ENCODE results near the gene OGDH.
"Not testable (repeated sequence)": the region's sequence is repeated elsewhere in the genome, so short reads cannot be mapped to it uniquely, and the experiment has no call there.

Gene OGDH

DNA sequence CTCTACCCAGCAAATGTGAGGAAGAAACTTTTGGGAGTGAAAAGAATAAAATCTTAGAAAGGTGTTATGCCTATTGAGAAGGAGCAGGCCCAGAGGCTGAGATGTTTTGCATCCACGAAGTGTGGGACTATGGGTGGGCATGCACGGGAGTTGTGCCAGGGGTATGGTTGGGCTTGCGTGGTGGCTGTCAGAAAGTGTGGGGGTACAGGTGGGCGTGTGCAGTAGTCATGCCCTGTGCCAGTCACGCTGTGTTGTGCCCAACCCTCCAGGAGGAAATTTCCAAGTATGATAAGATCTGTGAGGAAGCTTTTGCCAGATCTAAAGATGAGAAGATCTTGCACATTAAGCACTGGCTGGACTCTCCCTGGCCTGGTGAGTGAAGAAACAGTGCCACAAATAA is 89.3 kb downstream of the OGDH start:
- H3K27ac ChIP-seq (ENCODE audit: poor library complexity, severe bottlenecking): no peak overlapping the region
- peaks cover 74% of the 10 kb centered on the region for H3K36me3 ChIP-seq (ENCODE audit: low read depth)
- ATAC-seq (ENCODE audit: low read depth) (no peak), DNase-seq (ENCODE audit: low spot score) (no peak)
- TF ChIP-seq, protein P1, sequence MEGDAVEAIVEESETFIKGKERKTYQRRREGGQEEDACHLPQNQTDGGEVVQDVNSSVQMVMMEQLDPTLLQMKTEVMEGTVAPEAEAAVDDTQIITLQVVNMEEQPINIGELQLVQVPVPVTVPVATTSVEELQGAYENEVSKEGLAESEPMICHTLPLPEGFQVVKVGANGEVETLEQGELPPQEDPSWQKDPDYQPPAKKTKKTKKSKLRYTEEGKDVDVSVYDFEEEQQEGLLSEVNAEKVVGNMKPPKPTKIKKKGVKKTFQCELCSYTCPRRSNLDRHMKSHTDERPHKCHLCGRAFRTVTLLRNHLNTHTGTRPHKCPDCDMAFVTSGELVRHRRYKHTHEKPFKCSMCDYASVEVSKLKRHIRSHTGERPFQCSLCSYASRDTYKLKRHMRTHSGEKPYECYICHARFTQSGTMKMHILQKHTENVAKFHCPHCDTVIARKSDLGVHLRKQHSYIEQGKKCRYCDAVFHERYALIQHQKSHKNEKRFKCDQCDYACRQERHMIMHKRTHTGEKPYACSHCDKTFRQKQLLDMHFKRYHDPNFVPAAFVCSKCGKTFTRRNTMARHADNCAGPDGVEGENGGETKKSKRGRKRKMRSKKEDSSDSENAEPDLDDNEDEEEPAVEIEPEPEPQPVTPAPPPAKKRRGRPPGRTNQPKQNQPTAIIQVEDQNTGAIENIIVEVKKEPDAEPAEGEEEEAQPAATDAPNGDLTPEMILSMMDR (IDR thresholded peaks at IDR 0.05; ENCODE audit: poor library complexity, severe bottlenecking): no peak
- H3K9me3 ChIP-seq (ENCODE audit: severe bottlenecking): no peaks in the 10 kb centered on the region
- no peaks in the 10 kb centered on the region for H3K27me3 ChIP-seq (ENCODE audit: insufficient read depth, poor library complexity, severe bottlenecking)
- no peak overlapping the region for H3K4me3 ChIP-seq (ENCODE audit: severe bottlenecking)
- H3K4me1 ChIP-seq (ENCODE audit: insufficient read depth, poor library complexity, severe bottlenecking): no peaks in the 10 kb centered on the region

DNA sequence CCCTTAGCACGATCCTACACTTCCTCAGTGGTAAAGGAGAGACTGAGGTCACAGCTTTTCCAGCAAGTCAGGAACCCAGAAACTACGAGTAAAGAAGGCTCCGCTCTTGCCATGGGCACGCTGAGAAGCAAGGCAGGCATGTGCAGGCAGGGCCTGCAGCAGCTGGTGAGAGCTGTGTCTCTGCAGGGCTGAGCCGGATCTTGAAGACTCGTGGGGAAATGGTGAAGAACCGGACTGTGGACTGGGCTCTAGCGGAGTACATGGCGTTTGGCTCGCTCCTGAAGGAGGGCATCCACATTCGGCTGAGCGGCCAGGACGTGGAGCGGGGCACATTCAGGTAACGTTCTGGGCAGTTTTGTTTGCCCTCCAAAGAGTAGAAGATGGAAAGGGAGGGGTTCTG is 90.3 kb downstream of the OGDH start:
- no peak for DNase-seq (ENCODE audit: low spot score)
- Histone ChIP-seq H3K4me1 (ENCODE audit: insufficient read depth, poor library complexity, severe bottlenecking) (peaks cover 3% of the 10 kb centered on the region), H3K36me3 (ENCODE audit: low read depth) (peaks cover 80% of the 10 kb centered on the region)

DNA sequence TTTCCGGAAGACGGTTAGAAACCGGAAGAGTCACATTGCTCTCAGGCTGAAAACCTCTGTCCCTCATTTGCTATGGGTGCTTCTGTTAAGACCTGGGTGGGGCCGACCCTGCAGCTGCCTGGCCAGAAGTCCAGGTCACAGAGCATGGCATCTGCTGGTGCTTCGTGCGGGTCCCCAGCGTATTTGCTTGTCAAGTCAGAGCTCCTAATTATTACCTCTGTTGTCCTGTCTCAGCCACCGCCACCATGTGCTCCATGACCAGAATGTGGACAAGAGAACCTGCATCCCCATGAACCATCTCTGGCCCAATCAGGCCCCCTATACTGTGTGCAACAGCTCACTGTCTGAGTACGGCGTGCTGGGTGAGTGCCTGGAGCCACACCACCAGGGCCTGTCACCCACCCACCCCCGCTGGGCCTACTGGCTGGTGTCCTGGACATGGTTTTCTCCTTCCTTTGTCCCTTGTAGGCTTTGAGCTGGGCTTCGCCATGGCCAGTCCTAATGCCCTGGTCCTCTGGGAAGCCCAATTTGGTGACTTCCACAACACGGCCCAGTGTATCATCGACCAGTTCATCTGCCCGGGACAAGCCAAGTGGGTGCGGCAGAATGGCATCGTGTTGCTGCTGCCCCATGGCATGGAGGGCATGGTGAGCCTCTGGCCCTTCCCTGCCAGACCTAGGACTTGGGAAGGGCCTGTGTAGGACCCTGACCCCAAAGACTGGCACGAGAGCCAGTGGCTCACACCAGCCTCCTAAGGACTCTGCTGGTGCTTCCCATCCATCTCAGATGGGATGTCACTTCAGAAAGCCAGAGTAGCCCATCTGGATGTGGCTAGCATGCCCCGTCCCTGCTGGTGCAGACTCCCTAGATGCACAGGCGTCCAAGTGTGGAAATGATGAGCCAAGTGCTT is 91.0 kb downstream of the OGDH start:
- Histone ChIP-seq H3K27me3 (ENCODE audit: insufficient read depth, poor library complexity, severe bottlenecking) (no peaks in the 10 kb centered on the region), H3K9me3 (ENCODE audit: severe bottlenecking) (no peaks in the 10 kb centered on the region), H3K27ac (ENCODE audit: poor library complexity, severe bottlenecking) (no peak overlapping the region), H3K4me1 (ENCODE audit: insufficient read depth, poor library complexity, severe bottlenecking) (peaks cover 3% of the 10 kb centered on the region), H3K36me3 (ENCODE audit: low read depth) (peaks cover 82% of the 10 kb centered on the region), H3K4me3 (ENCODE audit: severe bottlenecking) (no peak overlapping the region)
- ATAC-seq (ENCODE audit: low read depth): no peak
- DNase-seq (ENCODE audit: low spot score): no peak
- TF ChIP-seq, protein P1 (IDR thresholded peaks at IDR 0.05; ENCODE audit: poor library complexity, severe bottlenecking): no peak

More for the DNA sequence above, 90.3 kb downstream of the OGDH start:
- TF ChIP-seq, protein P1 (IDR thresholded peaks at IDR 0.05; ENCODE audit: poor library complexity, severe bottlenecking): no peak
- Histone ChIP-seq H3K9me3 (ENCODE audit: severe bottlenecking) (no peaks in the 10 kb centered on the region), H3K27ac (ENCODE audit: poor library complexity, severe bottlenecking) (no peak overlapping the region), H3K4me3 (ENCODE audit: severe bottlenecking) (no peak overlapping the region), H3K27me3 (ENCODE audit: insufficient read depth, poor library complexity, severe bottlenecking) (no peaks in the 10 kb centered on the region)
- no peak for ATAC-seq (ENCODE audit: low read depth)

DNA sequence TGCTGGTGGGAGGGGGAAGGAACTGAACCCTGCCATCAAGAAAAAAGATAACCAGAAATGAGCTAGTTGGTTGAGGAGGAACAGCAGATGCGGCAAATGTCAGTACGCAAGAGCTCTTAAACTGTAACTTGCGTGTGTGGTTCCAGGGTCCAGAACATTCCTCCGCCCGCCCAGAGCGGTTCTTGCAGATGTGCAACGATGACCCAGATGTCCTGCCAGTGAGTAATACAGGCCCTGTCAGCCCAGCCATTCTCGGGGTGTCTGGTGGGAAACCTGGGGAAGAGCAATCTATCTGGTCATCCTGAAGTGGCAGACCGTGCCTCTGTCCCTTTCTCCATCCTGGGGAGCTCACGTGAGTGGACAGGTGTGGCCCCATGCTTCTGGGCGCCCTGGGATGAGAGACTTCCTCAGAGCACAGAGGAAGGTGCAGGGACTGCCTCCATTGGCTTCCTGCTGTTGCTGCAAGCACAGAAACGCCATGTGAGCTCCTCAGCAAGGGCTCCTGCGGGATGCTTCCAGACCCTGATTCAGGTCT is 91.7 kb downstream of the OGDH start:
- H3K27ac ChIP-seq (ENCODE audit: poor library complexity, severe bottlenecking): no peak overlapping the region
- H3K36me3 ChIP-seq (ENCODE audit: low read depth): peaks cover 82% of the 10 kb centered on the region
- ATAC-seq (ENCODE audit: low read depth) (no peak), DNase-seq (ENCODE audit: low spot score) (no peak)
- no peaks in the 10 kb centered on the region for H3K9me3 ChIP-seq (ENCODE audit: severe bottlenecking)
- no peak overlapping the region for H3K4me3 ChIP-seq (ENCODE audit: severe bottlenecking)
- TF ChIP-seq, protein P1 (IDR thresholded peaks at IDR 0.05; ENCODE audit: poor library complexity, severe bottlenecking): no peak
- H3K27me3 ChIP-seq (ENCODE audit: insufficient read depth, poor library complexity, severe bottlenecking): no peaks in the 10 kb centered on the region
- H3K4me1 ChIP-seq (ENCODE audit: insufficient read depth, poor library complexity, severe bottlenecking): peaks cover 3% of the 10 kb centered on the region

DNA sequence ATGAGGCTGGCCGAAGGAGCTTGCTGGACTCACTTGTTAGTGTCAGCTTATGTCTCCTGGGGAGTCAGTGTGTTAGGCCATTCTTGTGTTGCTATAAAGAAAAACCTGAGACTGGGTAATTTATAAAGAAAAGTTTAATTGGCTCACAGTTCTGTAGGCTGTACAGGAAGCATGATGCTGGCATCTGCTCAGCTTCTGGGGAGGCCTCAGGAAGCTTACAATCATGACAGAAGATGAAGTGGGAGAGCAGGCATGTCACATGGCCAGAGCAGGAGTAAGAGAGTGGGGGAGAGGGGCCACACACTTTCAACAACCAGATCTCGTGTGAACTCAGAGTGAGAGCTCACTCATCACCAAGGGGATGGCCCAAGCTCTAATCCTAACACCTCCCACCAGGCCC is 93.2 kb downstream of the OGDH start:
- not testable (repeated sequence) for H3K27ac ChIP-seq (ENCODE audit: poor library complexity, severe bottlenecking); H3K9me3 ChIP-seq (ENCODE audit: severe bottlenecking); H3K27me3 ChIP-seq (ENCODE audit: insufficient read depth, poor library complexity, severe bottlenecking); DNase-seq (ENCODE audit: low spot score); ATAC-seq (ENCODE audit: low read depth); H3K4me1 ChIP-seq (ENCODE audit: insufficient read depth, poor library complexity, severe bottlenecking); H3K4me3 ChIP-seq (ENCODE audit: severe bottlenecking)
- H3K36me3 ChIP-seq (ENCODE audit: low read depth): peaks cover 79% of the 10 kb centered on the region
